Type B pancreatic cell (in vitro differentiated cells): Measurements from ENCODE around the gene ATG2A. TPM values are rescaled to one million over a fixed set of nuclear protein-coding genes. Genes with fewer than 3 reads are reported as not detected.

Experiments
- DNase-seq: peaks from one replicate; pipeline ENCODE4 v3.0.0; 2021; ENCODE audit warnings: mixed read lengths; ENCODE audit not compliant: unreplicated experiment; ENCODE audit errors: extremely low spot score
- H3K27ac Mint-ChIP-seq: 2 replicates; pipeline ENCODE4 v1.8.0; 2021; ENCODE audit warnings: mild to moderate bottlenecking, mixed read lengths
- H3K27me3 Mint-ChIP-seq: 2 replicates; pipeline ENCODE4 v1.8.0; 2021; ENCODE audit warnings: mixed read lengths
- H3K36me3 Mint-ChIP-seq: 2 replicates; pipeline ENCODE4 v1.8.0; 2021; ENCODE audit warnings: mixed read lengths
- H3K4me1 Mint-ChIP-seq: one replicate; pipeline ENCODE4 v1.8.0; 2021; ENCODE audit warnings: mixed read lengths; ENCODE audit not compliant: unreplicated experiment
- H3K4me3 Mint-ChIP-seq: 2 replicates; pipeline ENCODE4 v1.8.0; 2021; ENCODE audit warnings: mild to moderate bottlenecking, mixed read lengths
- H3K9me3 Mint-ChIP-seq: 2 replicates; pipeline ENCODE4 v1.8.0; 2021; ENCODE audit warnings: mixed read lengths
- long read RNA-seq: library from polyadenylated mRNA; unstranded; transcript quantifications from one replicate; pipeline ENCODE4 v2.0.0, GENCODE V29; 2020
- total RNA-seq: library from RNA; stranded (reverse); gene quantifications from 2 replicates; pipeline ENCODE4 v1.2.1, GENCODE V29; 2021; ENCODE audit warnings: low replicate concordance
- TF ChIP-seq, protein P1 (sequence below): fragments of 200-600 bp; sonication (generic); conservative IDR thresholded peaks from 2 replicates; pipeline ENCODE4 v1.5.0; 2021; ENCODE audit warnings: antibody characterized with exemption, mild to moderate bottlenecking

Gene ATG2A
- total RNA-seq: 26.8 and 30.8 TPM in 2 replicates
- long read RNA-seq, partial matches to known transcripts: 0 of 2 reads
- long read RNA-seq, other reads (novel, unspliced or antisense): 2 of 2 reads

DNA sequence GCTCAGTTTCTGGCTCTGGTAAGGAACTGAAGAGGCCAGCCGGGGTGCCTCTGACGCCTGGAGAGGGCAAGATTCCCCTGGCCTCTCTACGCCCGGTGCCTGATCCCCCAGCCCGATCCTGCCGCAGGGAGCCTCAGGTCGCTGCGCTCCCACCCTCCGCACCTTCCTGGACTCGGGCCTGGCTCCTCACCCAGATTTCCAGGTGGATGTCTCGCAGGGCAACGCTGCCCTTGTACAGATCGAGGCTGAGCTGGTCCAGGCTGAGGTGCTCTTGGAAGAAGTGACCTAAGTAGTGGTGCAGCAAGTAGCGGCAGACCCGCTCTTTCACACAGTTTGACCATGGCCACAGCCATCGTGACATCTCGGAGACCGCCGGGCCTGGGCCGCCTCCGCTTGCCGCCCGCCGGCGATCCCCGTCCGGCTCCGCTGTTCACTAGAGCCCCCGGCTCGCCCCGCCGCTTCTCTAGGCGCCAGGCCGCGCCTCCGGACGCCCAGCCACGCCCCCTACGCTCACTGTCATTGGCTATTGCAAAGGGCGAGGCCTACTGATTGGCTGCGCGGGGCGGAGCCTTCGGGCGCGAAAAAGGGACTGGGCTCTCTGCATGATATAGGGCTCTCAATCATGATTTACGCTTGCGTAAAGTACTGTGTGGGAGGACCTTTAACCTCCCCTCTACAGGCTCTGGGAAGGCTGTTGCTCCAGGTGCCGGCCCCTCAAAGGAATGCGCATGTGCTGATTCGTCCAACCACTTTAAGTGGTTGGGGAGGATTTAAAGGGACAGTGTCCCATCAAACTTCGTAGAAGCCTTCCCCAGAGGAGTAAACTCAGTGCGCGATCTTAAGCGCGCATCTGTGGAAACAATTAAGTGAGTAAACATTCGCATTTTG is at the start of gene ATG2A:
TSS of gene ATG2A (minus strand) at position 435 of the 888 bp plus-strand sequence. CDS start at position 361, 74 bp downstream.
- no peaks in the 10 kb centered on the region for H3K9me3 Mint-ChIP-seq
- peaks cover 13% of the 10 kb centered on the region for H3K4me1 Mint-ChIP-seq
- TF ChIP-seq, protein P1, sequence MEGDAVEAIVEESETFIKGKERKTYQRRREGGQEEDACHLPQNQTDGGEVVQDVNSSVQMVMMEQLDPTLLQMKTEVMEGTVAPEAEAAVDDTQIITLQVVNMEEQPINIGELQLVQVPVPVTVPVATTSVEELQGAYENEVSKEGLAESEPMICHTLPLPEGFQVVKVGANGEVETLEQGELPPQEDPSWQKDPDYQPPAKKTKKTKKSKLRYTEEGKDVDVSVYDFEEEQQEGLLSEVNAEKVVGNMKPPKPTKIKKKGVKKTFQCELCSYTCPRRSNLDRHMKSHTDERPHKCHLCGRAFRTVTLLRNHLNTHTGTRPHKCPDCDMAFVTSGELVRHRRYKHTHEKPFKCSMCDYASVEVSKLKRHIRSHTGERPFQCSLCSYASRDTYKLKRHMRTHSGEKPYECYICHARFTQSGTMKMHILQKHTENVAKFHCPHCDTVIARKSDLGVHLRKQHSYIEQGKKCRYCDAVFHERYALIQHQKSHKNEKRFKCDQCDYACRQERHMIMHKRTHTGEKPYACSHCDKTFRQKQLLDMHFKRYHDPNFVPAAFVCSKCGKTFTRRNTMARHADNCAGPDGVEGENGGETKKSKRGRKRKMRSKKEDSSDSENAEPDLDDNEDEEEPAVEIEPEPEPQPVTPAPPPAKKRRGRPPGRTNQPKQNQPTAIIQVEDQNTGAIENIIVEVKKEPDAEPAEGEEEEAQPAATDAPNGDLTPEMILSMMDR: peak; percentile 20
- peak within 1 kb of the TSS; percentile 92 for H3K4me3 Mint-ChIP-seq
- no peaks in the 10 kb centered on the region for H3K36me3 Mint-ChIP-seq
- DNase-seq: peak; percentile 98
- no peaks in the 10 kb centered on the region for H3K27me3 Mint-ChIP-seq
- H3K27ac Mint-ChIP-seq: peak within 1 kb of the TSS; percentile 97

DNA sequence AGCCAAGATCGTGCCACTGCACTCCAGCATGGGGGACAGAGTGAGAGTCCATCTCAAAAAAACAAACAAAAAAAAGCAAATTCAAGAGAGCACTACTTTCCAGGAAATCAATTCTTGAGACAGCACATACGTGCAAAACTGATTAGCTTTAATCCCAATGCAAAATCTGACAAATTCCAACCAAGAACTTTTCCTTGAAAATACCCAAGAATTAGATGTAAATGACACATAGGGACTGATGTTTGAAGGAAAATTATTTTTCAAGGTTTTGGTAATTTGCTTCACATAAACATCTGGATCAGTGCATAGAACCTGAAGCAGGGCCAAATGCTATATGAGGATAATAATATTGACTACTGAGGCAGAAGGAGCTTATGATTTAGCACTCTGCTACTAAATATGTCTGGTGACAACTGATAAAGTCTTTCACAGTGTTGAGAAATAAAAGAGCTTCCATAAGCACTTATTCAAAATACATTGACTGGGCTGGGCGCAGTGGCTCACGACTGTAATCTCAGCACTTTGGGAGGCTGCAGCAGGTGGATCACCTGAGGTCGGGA is 46.1 kb upstream of the ATG2A start:
- H3K27me3 Mint-ChIP-seq: peaks cover 11% of the 10 kb centered on the region
- no peak for DNase-seq
- no peaks in the 10 kb centered on the region for H3K4me1 Mint-ChIP-seq
- TF ChIP-seq, protein P1: no peak
- no peak overlapping the region for H3K4me3 Mint-ChIP-seq
- no peak overlapping the region for H3K27ac Mint-ChIP-seq
- H3K36me3 Mint-ChIP-seq: no peaks in the 10 kb centered on the region
- no peaks in the 10 kb centered on the region for H3K9me3 Mint-ChIP-seq

DNA sequence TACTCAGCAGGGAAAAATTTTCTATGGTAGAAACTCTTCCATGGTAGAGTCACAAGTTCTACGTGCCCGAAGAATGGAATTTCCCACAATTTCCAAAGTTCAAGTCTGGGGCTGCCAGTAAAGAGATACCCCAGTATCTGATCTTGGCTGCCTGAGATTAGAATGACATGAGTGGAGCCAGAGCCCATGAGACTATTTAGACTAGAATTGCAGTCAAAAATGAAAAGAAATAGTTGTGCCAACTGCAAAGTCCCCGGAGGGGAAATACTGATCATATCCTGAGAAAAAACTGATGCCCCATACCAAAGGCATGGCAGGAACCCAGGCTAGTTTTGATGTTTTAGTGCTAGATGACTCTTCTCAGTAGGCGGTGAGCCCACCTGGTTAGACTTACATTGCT is 43.7 kb upstream of the ATG2A start:
- H3K36me3 Mint-ChIP-seq: no peaks in the 10 kb centered on the region
- DNase-seq: no peak
- H3K27ac Mint-ChIP-seq: no peak overlapping the region
- TF ChIP-seq, protein P1: no peak
- no peak overlapping the region for H3K4me3 Mint-ChIP-seq
- no peaks in the 10 kb centered on the region for H3K9me3 Mint-ChIP-seq
- peaks cover 11% of the 10 kb centered on the region for H3K27me3 Mint-ChIP-seq
- H3K4me1 Mint-ChIP-seq: no peaks in the 10 kb centered on the region

DNA sequence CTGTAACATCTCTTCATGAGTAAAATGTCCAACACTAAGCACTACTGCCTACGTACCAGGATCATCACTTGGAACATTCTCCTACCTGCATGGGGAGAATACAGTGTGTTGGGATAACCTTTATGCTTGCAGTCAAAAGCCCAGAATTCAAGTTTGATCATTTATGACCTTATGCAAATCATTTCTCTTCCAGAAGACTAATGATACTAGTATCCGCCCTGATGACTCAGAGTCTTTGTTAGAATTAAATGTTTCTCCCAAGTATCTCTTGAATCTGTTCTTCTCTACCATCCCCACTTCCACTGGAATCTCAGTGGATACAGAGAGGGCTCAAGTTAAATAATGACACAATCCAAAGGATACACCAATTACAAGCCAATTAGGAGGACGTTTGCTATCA is 42.5 kb upstream of the ATG2A start:
- H3K36me3 Mint-ChIP-seq: no peaks in the 10 kb centered on the region
- TF ChIP-seq, protein P1: no peak
- no peaks in the 10 kb centered on the region for H3K4me1 Mint-ChIP-seq
- no peak for DNase-seq
- H3K27ac Mint-ChIP-seq: no peak overlapping the region
- no peak overlapping the region for H3K4me3 Mint-ChIP-seq
- no peaks in the 10 kb centered on the region for H3K9me3 Mint-ChIP-seq
- peaks cover 11% of the 10 kb centered on the region for H3K27me3 Mint-ChIP-seq

DNA sequence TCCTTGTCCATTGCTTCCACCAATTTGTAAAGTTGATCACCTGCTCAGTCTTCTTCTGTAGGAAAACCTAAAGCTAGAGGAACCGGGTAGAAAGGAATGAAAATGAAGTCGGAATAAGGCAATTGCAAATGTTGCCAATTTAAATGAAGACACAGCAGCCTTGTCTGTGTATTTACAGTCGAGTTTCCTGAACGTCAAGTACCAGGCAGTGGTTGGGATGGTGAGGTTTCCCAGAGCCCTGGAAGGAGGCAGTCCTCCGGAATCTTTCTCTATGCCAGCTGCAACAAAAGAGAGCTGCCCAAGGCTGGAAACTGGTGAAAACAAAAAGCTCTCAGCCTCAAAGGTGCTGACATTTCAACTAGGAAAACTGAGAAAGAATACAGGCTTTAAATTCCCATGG is 37.2 kb upstream of the ATG2A start:
- H3K27me3 Mint-ChIP-seq: peaks cover 15% of the 10 kb centered on the region
- DNase-seq: no peak
- H3K27ac Mint-ChIP-seq: no peak overlapping the region
- no peaks in the 10 kb centered on the region for H3K9me3 Mint-ChIP-seq
- H3K36me3 Mint-ChIP-seq: no peaks in the 10 kb centered on the region
- TF ChIP-seq, protein P1: no peak
- no peaks in the 10 kb centered on the region for H3K4me1 Mint-ChIP-seq
- no peak overlapping the region for H3K4me3 Mint-ChIP-seq
